GM19455 (cell line): ENCODE data around the gene CXXC5.
"Not testable (repeated sequence)": the region's sequence is repeated elsewhere in the genome, so short reads cannot be mapped to it uniquely, and the experiment has no call there.

Experiments used
- ATAC-seq: cut with Tn5 transposase; IDR thresholded peaks from one replicate; pipeline ENCODE4 v1.9.1; 2021; ENCODE audit not compliant: unreplicated experiment

CXXC5 gene

GRCh38 chr5:139708877-139709581 is 60.9 kb downstream of the CXXC5 start:
- no peak for ATAC-seq

GRCh38 chr5:139709582-139710318 is 61.6 kb downstream of the CXXC5 start:
- no peak for ATAC-seq

- ATAC-seq: no peak
Measured at GRCh38 chr5:139710319-139711066, 62.3 kb downstream of the CXXC5 start.

DNA sequence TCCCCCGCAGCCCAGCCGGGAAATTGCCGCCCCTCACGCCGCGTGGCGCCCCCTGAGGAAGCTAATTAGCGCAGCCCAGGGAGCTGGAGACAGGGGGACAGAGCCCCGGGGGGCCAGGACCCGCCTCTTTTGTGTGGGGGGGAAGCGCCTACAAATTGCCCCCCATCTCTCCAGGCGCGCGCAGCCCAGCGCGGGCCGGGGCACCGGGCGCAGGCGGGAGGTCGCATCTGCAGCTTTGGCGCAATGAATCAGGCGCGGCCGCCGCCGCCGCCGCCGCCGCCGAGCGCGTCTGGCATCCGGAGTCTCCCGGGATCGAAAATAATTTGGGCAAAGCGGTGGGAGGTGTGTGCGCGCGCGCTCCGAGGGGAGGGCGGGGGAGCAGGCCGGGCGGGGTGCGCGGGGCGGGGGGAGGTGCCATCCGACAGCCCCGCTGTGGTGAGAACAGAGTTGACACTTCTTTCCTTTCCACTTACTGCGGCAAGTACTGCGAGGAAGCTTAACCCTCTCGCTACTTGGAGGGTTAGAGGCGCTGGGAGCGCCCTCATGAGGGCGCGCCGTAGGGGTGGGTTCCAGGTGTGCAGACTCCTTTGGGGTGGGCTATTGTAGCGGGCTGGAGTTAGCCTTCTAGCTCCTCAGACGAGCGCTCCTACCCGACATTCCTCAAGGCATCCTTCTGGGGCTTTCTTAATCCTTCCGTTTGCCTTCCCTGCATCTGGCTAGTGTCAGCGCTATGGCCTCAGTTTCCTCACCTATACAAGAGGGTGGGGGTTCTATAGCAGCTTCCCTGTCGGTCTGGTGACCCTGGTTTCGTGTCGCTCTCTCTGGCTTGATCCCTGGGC is 63.1 kb downstream of the CXXC5 start:
- no peak for ATAC-seq

DNA sequence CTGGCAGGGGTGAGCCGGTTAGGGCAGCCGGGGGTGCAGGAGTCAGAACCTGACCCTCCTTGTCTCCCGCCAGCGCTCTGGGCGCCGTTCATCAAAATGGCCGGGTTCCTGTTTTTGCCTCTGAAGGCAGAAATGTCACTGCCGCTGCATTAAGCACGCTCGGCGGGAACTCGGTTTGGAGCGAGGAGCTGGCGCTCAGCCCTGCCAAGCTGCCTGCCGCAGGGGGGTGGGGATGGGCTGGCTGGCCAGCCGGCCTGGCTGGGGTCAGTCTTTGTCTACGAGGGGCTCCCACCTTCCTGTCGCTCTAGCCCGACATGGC is 63.7 kb downstream of the CXXC5 start:
- no peak for ATAC-seq

- ATAC-seq: no peak
Measured at GRCh38 chr5:139712412-139712811, 64.3 kb downstream of the CXXC5 start.

DNA sequence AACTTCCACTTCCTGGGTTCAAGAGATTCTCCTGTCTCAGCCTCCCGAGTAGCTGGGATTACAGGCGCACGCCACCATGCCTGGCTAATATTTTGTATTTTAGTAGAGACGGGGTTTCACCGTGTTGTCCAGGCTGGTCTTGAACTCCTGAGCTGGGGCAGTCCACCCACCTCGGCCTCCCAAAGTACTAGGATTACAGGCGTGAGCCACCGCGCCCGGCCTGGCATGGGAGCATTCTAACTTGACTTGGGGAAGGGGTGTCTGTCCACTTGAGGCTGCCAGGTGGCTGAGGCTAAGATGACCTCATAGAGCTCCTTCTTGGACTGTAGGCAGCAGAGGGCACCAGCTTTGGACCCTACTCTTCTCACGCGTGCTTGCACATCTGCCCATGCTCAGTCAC is 65.7 kb downstream of the CXXC5 start:
- not testable (repeated sequence) for ATAC-seq

DNA sequence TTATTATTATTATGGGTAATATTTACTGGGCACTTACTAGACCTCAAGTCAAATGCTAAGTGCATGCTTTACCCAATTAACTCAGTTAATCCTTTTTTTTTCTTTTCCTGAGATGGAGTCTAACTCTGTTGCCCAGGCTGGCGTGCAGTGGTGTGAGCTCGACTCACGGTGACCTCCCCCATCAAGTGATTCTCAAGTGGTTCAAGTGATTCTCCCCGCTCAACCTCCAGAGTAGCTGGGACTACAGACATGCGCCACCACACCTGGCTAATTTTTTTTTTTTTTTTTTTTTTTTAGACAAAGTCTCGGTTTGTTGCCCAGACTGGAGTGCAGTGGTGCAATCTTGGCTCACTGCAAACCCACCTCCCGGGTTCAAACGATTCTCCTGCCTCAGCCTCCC is 69.1 kb downstream of the CXXC5 start:
- no peak for ATAC-seq

DNA sequence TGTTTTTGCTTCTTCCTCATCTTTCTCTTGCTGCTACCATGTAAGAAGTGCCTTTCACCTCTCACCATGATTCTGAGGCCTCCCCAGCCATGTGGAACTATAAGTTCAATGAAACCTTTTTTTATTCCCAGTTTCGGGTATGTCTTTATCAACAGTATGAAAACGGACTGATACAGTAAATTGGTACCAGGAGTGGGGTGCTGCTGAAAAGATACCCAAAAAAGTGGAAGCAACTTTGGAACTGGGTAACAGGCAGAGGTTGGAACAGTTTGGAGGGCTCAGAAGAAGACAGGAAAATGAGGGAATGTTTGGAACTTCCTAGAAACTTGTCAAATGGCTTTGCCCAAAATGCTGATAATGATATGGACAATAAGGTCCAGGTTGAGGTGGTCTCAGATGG is 70.3 kb downstream of the CXXC5 start:
- ATAC-seq: not testable (repeated sequence)

- ATAC-seq: not testable (repeated sequence)
Measured at GRCh38 chr5:139719970-139720369, 71.8 kb downstream of the CXXC5 start.

DNA sequence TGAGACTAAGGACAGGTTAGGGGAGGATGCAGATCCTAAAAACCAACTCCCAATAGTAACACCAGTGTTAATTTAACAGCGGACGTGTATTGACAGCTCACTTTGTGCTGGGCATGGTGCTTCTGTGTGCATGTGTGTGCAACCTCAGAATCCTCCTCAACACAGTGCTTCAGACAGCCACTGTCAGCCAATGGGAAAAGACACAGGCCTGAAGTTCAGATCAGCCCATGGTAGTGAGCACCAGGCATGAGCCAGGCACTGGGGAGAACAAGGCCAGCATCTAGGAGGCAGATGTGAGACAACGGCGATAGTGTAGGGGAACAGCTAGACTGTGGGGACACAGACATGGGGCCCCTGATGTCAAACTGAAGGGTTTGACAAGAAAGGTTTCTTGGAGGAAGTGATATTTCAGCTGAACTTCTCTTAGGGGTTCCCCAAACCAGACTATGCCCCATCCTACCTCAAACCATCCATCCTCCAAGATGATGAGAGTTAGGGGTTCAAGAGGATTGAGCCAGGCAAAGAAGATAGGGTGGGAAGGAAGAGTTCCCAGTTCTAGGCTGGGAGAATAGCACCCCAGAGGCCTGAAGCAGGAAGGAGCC is 75.9 kb downstream of the CXXC5 start:
- no peak for ATAC-seq

DNA sequence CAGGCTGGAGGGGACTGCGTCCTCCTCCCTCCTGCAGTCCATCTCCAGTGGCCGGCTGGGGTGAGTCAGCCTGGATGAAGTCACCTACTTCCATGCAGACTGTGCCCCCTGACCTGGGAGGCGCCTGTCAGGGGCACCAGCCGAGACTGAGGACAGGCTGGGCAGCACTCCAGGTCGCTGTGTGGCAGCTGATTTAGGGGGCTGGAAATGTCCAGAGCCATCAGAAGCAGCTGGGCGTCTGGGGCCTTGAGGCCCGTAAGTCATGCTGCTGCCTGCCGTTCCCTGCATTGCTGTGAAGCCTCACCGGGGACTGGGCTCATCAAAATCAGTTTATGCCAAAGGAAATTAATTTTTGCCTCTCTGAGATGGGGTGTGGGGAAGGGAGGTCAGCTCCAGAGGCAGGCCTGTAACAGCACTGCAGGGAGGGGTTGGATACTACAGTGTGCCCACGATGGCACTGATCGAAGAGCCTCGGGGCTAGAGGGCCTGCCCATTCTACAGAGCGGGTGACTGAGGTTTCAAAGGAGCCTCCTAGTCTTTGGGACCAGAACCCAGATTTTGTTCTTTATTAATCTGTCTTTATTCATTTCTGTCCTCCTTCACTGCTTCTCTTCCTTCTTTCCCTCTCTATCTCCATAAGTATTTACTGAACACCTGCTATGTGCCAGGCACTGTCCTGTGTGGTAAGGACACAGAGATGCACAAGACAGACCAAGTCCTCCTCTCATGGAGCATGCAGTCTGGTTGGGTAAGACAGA is 77.1 kb downstream of the CXXC5 start:
- no peak for ATAC-seq

DNA sequence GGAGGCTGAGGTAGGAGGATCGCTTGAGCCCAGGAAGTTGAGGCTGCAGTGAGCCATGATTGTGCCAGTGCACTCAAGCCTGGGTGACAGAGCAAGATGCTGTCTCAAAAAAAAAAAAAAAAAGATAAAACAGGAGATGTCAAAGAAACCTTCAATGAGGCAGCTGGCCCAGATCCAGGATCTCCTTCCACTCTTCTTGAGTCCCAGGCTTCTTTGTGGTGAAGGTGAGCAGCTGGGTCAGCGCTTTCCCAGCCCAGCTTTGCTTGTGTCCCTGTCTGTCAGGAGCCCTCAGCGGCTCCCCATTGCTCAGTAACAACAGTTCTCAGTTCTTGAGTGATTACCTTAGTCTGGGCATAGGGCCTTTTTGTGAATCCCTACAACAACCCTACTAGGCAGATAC is 78.1 kb downstream of the CXXC5 start:
- ATAC-seq: no peak

- ATAC-seq: not testable (repeated sequence)
Measured at GRCh38 chr5:139727615-139728014, 79.5 kb downstream of the CXXC5 start.

DNA sequence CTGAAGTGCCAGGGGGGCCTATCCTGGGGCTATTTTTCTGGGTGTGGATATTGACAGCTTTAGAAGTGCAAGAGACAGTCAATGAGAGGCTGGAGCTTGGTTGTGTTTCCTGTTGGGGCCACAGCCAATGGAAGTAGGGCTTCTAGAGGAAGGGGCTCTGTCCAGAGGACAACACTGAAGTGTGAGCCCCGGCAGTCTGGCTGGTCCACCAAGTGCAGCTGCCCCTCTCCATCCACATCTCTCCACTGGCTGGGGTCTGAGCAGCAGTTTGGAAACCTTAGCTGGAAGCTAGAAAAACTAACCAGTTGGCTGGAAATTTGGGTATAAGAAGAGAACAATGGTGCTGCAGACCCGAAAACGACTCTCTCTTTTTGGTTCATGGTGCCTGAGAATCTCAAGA is 83.1 kb downstream of the CXXC5 start:
- ATAC-seq: no peak

DNA sequence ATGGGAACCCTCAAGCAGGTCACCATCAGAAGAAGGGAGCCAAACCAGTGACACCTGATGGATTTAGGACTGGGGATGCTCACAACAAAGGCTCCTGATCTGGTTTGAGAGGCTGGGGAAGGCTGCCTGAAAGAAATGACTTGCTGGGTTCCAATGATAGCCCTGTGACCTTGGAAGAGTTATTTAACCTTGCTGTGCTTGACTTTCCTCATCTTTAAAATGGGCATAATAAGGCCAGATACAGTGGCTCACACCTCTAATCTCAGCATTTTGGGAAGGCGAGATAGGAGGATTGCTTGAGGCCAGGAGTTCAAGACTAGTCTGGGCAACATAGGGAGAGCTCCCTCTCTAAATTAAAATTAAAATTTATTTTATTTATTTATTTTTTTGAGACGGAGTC is 83.9 kb downstream of the CXXC5 start:
- no peak for ATAC-seq

DNA sequence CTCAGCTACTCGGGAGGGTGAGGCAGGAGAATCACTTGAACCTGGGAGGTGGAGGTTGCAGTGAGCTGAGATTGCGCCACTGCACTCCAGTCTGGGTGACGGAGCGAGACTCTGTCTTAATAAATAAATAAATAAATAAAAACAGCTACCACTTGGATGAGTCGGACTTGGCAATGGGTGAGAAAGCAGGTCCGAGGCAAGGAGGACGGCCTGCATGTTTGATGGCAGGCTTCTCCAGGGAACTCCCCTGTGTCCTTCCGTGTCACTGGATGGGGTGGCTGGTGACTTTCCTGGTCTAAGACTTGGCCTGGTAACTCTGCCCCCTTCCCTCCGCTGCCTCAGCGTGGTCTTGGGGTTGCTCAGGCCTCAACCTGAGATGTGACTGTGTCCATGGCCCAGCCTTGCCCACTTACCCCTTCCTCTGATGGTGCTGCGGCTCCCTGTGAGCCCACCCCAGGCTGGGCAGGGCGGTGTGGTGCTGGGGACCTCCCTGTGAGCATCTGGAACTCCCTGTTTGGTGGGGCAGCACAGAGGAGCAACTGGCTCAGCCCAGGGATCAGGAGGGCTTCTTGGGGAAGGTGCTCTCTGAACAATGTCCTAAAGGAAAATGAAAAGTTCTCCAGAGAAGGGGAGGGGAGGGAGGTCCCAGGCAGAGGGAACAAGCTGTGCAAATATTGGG is 85.0 kb downstream of the CXXC5 start:
- no peak for ATAC-seq
